Activated T-cell treated with anti-CD3 and anti-CD28 coated beads, Interleukin-2, amount 50 U/mL, for 72 hours (primary cell): Measurements from ENCODE around the gene CREB3. TPM values are rescaled to one million over a fixed set of nuclear protein-coding genes. Genes with fewer than 3 reads are reported as not detected.
A peak's percentile ranks its signal among the peaks of the same experiment; 100 is the strongest.

Experiments used
- ATAC-seq, 2 donors: fragments of 150-1000 bp; cut with Tn5 transposase; replicated peaks in 1 of 2; 2 replicates each; pipeline ENCODE4 v1.10.0; 2021; ENCODE audit warnings: moderate library complexity in 2 of 2, mild to moderate bottlenecking in 1 of 2
- DNase-seq, 2 donors: peaks; one replicate each; pipeline ENCODE4 v3.0.0; 2021 to 2022; ENCODE audit warnings: mixed read lengths in 1 of 2
- H3K27ac Mint-ChIP-seq: one replicate; pipeline ENCODE4 v1.8.0; 2022; ENCODE audit warnings: mild to moderate bottlenecking, moderate library complexity, mixed read lengths
- H3K27me3 Mint-ChIP-seq: one replicate; pipeline ENCODE4 v1.8.0; 2022; ENCODE audit warnings: low read depth, mixed read lengths
- H3K36me3 Mint-ChIP-seq, 2 donors: one replicate each; pipeline ENCODE4 v1.8.0; 2022; ENCODE audit warnings: mixed read lengths in 2 of 2, mild to moderate bottlenecking in 1 of 2; ENCODE audit not compliant: insufficient read depth in 2 of 2
- H3K4me1 Mint-ChIP-seq: one replicate; pipeline ENCODE4 v1.8.0; 2022; ENCODE audit warnings: low read depth, mixed read lengths
- H3K4me3 Mint-ChIP-seq, 2 donors: one replicate each; pipeline ENCODE4 v1.8.0; 2022; ENCODE audit warnings: mild to moderate bottlenecking in 2 of 2, mixed read lengths in 2 of 2, moderate library complexity in 2 of 2
- H3K9me3 Mint-ChIP-seq, 2 donors: one replicate each; pipeline ENCODE4 v1.8.0; 2022; ENCODE audit warnings: mixed read lengths in 2 of 2
- total RNA-seq, 2 donors: library from RNA; stranded (reverse); gene quantifications; one replicate each; pipeline ENCODE4 v1.2.3, GENCODE V29; 2022

The CREB3 gene
- total RNA-seq, 2 donors from 2014 or later = 30.7 to 33.1 TPM

DNA sequence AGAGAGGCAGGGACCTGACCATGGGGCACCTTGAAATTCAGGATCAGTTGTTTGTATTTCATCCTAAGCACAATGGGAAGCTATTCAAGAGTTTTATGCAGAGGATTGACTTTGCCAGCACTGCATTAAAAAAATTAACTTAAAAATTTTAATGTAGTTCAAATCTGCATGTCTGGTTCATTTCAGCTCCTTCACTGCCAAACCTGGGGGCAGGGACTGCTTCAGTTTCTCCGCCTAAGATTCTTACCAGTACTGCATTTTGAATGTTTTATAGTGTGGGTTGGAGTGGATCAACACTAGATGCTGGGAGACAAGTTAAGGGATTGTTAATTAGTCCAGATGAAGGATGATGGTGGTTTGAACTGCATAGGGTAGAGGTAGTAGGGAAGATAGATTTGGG lies 37.3 kb downstream of the CREB3 start:
- H3K9me3 Mint-ChIP-seq = no peaks in the 10 kb centered on the region
- ATAC-seq = no peak
- no peaks in the 10 kb centered on the region for H3K36me3 Mint-ChIP-seq
- H3K27ac Mint-ChIP-seq = no peak overlapping the region
- H3K4me1 Mint-ChIP-seq = no peaks in the 10 kb centered on the region
- no peak for DNase-seq
- H3K27me3 Mint-ChIP-seq = no peaks in the 10 kb centered on the region
- no peak overlapping the region for H3K4me3 Mint-ChIP-seq

GRCh38 chr9:35771075-35771433 lies 38.6 kb downstream of the CREB3 start:
- H3K4me1 Mint-ChIP-seq = no peaks in the 10 kb centered on the region
- no peak for DNase-seq
- no peak overlapping the region for H3K27ac Mint-ChIP-seq
- no peaks in the 10 kb centered on the region for H3K27me3 Mint-ChIP-seq
- no peaks in the 10 kb centered on the region for H3K9me3 Mint-ChIP-seq
- ATAC-seq = no peak
- H3K36me3 Mint-ChIP-seq = no peaks in the 10 kb centered on the region
- no peak overlapping the region for H3K4me3 Mint-ChIP-seq

DNA sequence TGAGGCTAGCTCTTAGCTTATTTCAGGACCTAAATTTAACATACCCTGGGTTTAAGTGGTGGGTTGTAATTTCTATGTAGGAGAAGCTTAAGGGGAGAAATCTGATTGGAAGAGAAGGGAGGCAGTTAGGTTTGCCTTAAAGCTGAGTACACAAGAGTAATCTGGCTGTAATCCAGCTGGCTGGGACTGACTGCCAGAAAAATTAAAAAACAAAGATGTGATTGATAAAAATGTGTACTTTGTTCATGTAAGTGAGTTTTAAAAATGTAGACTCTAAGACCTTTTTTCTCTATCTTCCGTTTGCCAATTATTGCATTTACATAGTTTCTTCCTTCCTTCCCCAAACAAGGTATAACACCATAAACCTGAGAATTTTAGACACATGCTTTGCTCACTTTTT lies 39.1 kb downstream of the CREB3 start:
- ATAC-seq (no peak), DNase-seq (no peak)
- H3K27ac Mint-ChIP-seq = no peak overlapping the region
- H3K4me1 Mint-ChIP-seq = no peaks in the 10 kb centered on the region
- no peaks in the 10 kb centered on the region for H3K36me3 Mint-ChIP-seq
- H3K27me3 Mint-ChIP-seq = no peaks in the 10 kb centered on the region
- H3K9me3 Mint-ChIP-seq = no peaks in the 10 kb centered on the region
- no peak overlapping the region for H3K4me3 Mint-ChIP-seq

GRCh38 chr9:35771943-35772342 lies 39.5 kb downstream of the CREB3 start:
- Mint-ChIP-seq H3K4me1 (no peaks in the 10 kb centered on the region), H3K36me3 (no peaks in the 10 kb centered on the region), H3K27me3 (no peaks in the 10 kb centered on the region), H3K9me3 (no peaks in the 10 kb centered on the region), H3K4me3 (no peak overlapping the region), H3K27ac (no peak overlapping the region)
- ATAC-seq (no peak), DNase-seq (no peak)

DNA sequence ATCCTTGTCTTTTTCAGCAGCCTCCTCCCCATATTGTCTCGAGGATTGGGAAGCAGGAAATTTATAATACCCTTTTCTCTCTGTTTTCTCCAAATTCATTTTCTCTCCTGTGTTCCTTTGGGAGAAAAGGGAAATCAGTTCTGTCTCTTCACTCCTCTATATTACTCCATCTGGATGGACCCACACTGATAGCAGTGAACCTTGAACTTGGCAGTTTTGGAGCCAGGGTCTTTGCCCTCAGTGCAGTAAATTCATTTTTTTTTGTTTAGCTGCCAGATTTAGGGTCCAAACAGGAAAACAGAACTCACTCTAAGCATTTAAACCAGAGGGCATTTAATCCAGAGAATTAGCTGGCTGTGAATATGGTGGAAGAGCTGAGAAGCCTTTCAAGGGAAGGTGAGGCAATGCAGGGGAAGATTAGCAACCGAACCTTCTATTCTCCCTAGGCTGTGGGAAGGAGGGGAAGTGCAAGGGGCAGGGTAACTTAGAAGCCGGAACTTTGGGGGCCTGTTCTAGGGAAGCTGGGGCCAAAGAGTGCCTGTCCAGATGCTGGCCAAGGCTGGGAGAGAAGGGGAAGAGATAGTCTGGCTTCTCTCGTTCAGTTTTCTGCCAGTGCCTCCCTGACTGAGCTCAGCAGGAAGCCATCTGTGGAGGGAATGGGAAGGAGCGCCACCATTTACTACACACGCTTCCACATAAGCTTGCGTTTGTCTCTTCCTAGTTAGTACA lies 42.6 kb downstream of the CREB3 start:
- no peak overlapping the region for H3K27ac Mint-ChIP-seq
- no peak for ATAC-seq
- H3K27me3 Mint-ChIP-seq = no peaks in the 10 kb centered on the region
- no peaks in the 10 kb centered on the region for H3K9me3 Mint-ChIP-seq
- no peaks in the 10 kb centered on the region for H3K4me1 Mint-ChIP-seq
- no peak overlapping the region for H3K4me3 Mint-ChIP-seq
- no peaks in the 10 kb centered on the region for H3K36me3 Mint-ChIP-seq
- no peak for DNase-seq

GRCh38 chr9:35776018-35776417 lies 43.6 kb downstream of the CREB3 start:
- Mint-ChIP-seq H3K9me3 (no peaks in the 10 kb centered on the region), H3K36me3 (peaks cover 0 to 2% of the 10 kb centered on the region in 2 donors), H3K27me3 (no peaks in the 10 kb centered on the region), H3K4me3 (no peak overlapping the region), H3K27ac (no peak overlapping the region), H3K4me1 (no peaks in the 10 kb centered on the region)
- ATAC-seq (peak; percentile 31 to 44), DNase-seq (no peak)

DNA sequence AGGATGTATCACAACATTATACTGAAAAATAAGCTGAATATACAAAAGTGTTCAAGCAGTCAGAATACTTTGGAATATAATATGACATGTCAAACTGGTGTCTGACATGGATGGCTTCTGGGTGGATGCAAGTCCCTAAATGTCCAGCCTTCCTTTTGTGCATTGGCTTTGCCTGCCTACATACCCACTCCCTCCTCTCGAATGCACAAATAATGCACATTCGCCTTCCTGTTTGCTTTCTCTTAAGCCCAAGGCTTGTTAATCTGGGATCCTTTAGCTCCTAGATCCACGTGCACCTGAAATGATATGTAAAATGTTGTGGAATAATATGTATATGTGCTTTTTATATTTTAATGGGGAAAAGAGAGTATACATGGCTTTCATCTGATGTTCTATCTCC lies 46.0 kb downstream of the CREB3 start:
- no peaks in the 10 kb centered on the region for H3K9me3 Mint-ChIP-seq
- H3K27me3 Mint-ChIP-seq = no peaks in the 10 kb centered on the region
- H3K4me3 Mint-ChIP-seq = no peak overlapping the region

DNA sequence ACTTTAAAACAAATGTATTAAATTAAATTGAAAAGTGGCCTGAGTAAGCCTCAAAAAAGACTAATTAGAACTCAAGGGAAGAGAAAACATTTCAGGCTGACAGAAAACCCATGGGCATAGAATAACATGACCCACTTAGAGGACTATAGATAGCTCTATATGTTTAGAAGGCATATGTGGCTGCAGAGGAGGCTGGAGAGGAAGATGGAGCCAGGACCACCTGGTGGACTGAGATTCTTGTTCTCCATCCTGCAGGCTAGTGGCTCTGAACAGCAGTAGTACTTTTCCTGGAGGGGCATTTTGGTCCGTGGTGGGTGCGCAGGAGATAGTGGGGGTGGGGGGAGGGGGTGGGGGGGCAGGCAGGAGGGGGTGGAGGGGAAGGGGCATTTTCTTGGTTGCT lies 48.6 kb downstream of the CREB3 start:
- Mint-ChIP-seq H3K27me3 (no peaks in the 10 kb centered on the region), H3K4me3 (no peak overlapping the region), H3K9me3 (no peaks in the 10 kb centered on the region), H3K4me1 (no peaks in the 10 kb centered on the region), H3K27ac (no peak overlapping the region), H3K36me3 (peaks cover 0 to 7% of the 10 kb centered on the region in 2 donors)
- ATAC-seq (no peak), DNase-seq (no peak)

More for the DNA sequence above, 46.0 kb downstream of the CREB3 start:
- DNase-seq (no peak), ATAC-seq (no peak)
- no peaks in the 10 kb centered on the region for H3K4me1 Mint-ChIP-seq
- no peak overlapping the region for H3K27ac Mint-ChIP-seq
- peaks cover 0 to 5% of the 10 kb centered on the region in 2 donors for H3K36me3 Mint-ChIP-seq

GRCh38 chr9:35783418-35783817 lies 51.0 kb downstream of the CREB3 start:
- no peak for ATAC-seq
- peaks cover 0 to 10% of the 10 kb centered on the region in 2 donors for H3K36me3 Mint-ChIP-seq
- H3K4me1 Mint-ChIP-seq = no peaks in the 10 kb centered on the region
- no peak overlapping the region for H3K4me3 Mint-ChIP-seq
- no peak for DNase-seq
- no peaks in the 10 kb centered on the region for H3K9me3 Mint-ChIP-seq
- H3K27me3 Mint-ChIP-seq = no peaks in the 10 kb centered on the region
- no peak overlapping the region for H3K27ac Mint-ChIP-seq

Other genes with a start within 250 kb of the CREB3 start
- 1 to 10 TPM; 3.8 to 5.3 TPM for gene RUSC2, start 242.6 kb upstream of the CREB3 start, total RNA-seq
- gene TESK1, start 127.4 kb upstream of the CREB3 start, total RNA-seq = 10 to 100 TPM; 39.9 to 45.5 TPM
- gene CD72, start 114.3 kb upstream of the CREB3 start, total RNA-seq = 10 to 100 TPM; 28.7 to 31.9 TPM
- gene SIT1, start 81.7 kb upstream of the CREB3 start, total RNA-seq = 10 to 100 TPM; 61.4 to 65.6 TPM
- 1,000 to 10,000 TPM; 5,353 to 9,709 TPM for gene RMRP, start 74.6 kb upstream of the CREB3 start, total RNA-seq
- gene CCDC107, start 74.4 kb upstream of the CREB3 start, total RNA-seq = 10 to 100 TPM in 1 of 2 donors, 1 to 10 TPM in 1; 9.5 to 10.8 TPM
- 10 to 100 TPM; 12.0 to 15.1 TPM for gene ARHGEF39, start 67.5 kb upstream of the CREB3 start, total RNA-seq
- 1 to 10 TPM in 1 of 2 donors, under 1 TPM in 1; 0.65 to 1.6 TPM for gene CA9, start 58.7 kb upstream of the CREB3 start, total RNA-seq
- 1 to 10 TPM; 5.4 to 7.8 TPM for gene TPM2, start 42.7 kb upstream of the CREB3 start, total RNA-seq
- 100 to 1,000 TPM; 200 to 235 TPM for gene TLN1, start 471 bp upstream of the CREB3 start, total RNA-seq
- gene GBA2, start 16.6 kb downstream of the CREB3 start, total RNA-seq = 10 to 100 TPM; 37.7 to 38.4 TPM
- 10 to 100 TPM; 32.5 TPM for gene RGP1, start 16.6 kb downstream of the CREB3 start, total RNA-seq
- gene MSMP, start 21.6 kb downstream of the CREB3 start, total RNA-seq = not detected
- gene NPR2, start 58.9 kb downstream of the CREB3 start, total RNA-seq = 10 to 100 TPM in 1 of 2 donors, 1 to 10 TPM in 1; 6.7 to 11.5 TPM
- gene SPAG8, start 79.6 kb downstream of the CREB3 start, total RNA-seq = 1 to 10 TPM; 1.1 to 1.4 TPM
- gene HINT2, start 82.4 kb downstream of the CREB3 start, total RNA-seq = 10 to 100 TPM; 69.2 to 80.9 TPM
- gene FAM221B, start 96.1 kb downstream of the CREB3 start, total RNA-seq = not detected
- gene TMEM8B, start 96.6 kb downstream of the CREB3 start, total RNA-seq = 1 to 10 TPM; 8.4 to 9.1 TPM
- gene OR13J1, start 137.7 kb downstream of the CREB3 start, total RNA-seq = not detected
- gene HRCT1, start 173.5 kb downstream of the CREB3 start, total RNA-seq = not detected
- not detected for gene SPAAR, start 176.8 kb downstream of the CREB3 start, total RNA-seq
- not detected for gene OR2S2, start 225.5 kb downstream of the CREB3 start, total RNA-seq